Panc1 (cell line): ENCODE results near the gene GABRB1. TPM values are rescaled to one million over a fixed set of nuclear protein-coding genes. Genes with fewer than 3 reads are reported as not detected.

Source experiments
- ATAC-seq: fragments of 200-7000 bp; cut with Tn5 transposase; 2 replicates; pipeline ENCODE4 v1.9.1; 2020; ENCODE audit warnings: mild to moderate bottlenecking, moderate library complexity
- BruUV-seq: library from RNA; stranded (reverse); fragments of 400-500 nt; replicated peaks from 2 replicates; lab custom pipeline; 2021; lab: Mats Ljungman, UMichigan
- CTCF ChIA-PET: fragments of 300-600 bp; sonication (Branson Sonifier 250); formaldehyde crosslinking; loops from one replicate; lab custom pipeline; 2022; ENCODE audit warnings: antibody characterized with exemption; lab: Charles Lee
- POLR2A ChIA-PET: fragments of 300-600 bp; sonication (Branson Sonifier 250); formaldehyde crosslinking; loops from one replicate; lab custom pipeline; 2022; ENCODE audit warnings: antibody characterized with exemption; lab: Charles Lee
- DNase-seq: peaks from one replicate; pipeline ENCODE4 v3.0.0-alpha.2; 2010; ENCODE audit warnings: low read depth, low spot score
- H3K27ac ChIP-seq: 2 replicates; pipeline ENCODE4 v1.5.1; 2011; ENCODE audit warnings: mild to moderate bottlenecking, low read length, inconsistent platforms
- H3K27me3 ChIP-seq: fragments of 200-500 bp; sonication (Bioruptor generic); 2 replicates; pipeline ENCODE4 v1.6.0; 2014; ENCODE audit warnings: low read length, inconsistent platforms; ENCODE audit not compliant: control insufficient read depth, insufficient read depth
- H3K36me3 ChIP-seq: fragments of 200-500 bp; sonication (Bioruptor generic); 2 replicates; pipeline ENCODE4 v1.5.1; 2014; ENCODE audit warnings: inconsistent platforms, mild to moderate bottlenecking, low read length, moderate library complexity; ENCODE audit not compliant: control insufficient read depth, insufficient read depth
- H3K4me1 ChIP-seq: 2 replicates; pipeline ENCODE4 v1.5.1; 2011; ENCODE audit warnings: inconsistent platforms, mild to moderate bottlenecking, low read length, moderate library complexity; ENCODE audit not compliant: control insufficient read depth, insufficient read depth
- H3K4me3 ChIP-seq, 2 experiments: 2 replicates each; pipeline ENCODE4 v1.5.1; 2011 to 2012; ENCODE audit warnings: low read depth in 2 of 2, low read length in 2 of 2, mild to moderate bottlenecking in 2 of 2, inconsistent platforms in 1 of 2, moderate library complexity in 1 of 2
- H3K9me3 ChIP-seq: fragments of 200-500 bp; sonication (Bioruptor generic); 2 replicates; pipeline ENCODE4 v1.5.1; 2014; ENCODE audit warnings: low read depth, mild to moderate bottlenecking, inconsistent platforms, low read length, moderate library complexity; ENCODE audit not compliant: control insufficient read depth, insufficient read depth
- POLR2AphosphoS5 ChIP-seq: IDR thresholded peaks from 2 replicates; pipeline ENCODE4 v1.6.1; 2012; ENCODE audit warnings: mild to moderate bottlenecking, low read depth, low read length, moderate library complexity
- SIN3A ChIP-seq: IDR thresholded peaks from 2 replicates; pipeline ENCODE4 v1.6.1; 2012; ENCODE audit warnings: low read depth, mild to moderate bottlenecking, low read length, moderate library complexity, borderline replicate concordance; ENCODE audit not compliant: insufficient read depth
- TCF7L2 ChIP-seq: IDR thresholded peaks from 2 replicates; pipeline ENCODE4 v1.6.1; 2011; ENCODE audit warnings: mild to moderate bottlenecking, low read depth, low read length, inconsistent platforms
- in situ Hi-C: cut with HindIII; loops from 2 replicates; pipeline ENCODE4 v1.10.0; 2016; ENCODE audit warnings: low sequenced_read_pairs, low pct_unique_long_range_greater_than_20kb
- intact Hi-C: fragments of 100-400 bp; cut with micrococcal nuclease; formaldehyde crosslinking; loops from one replicate; pipeline ENCODE4 v1.10.0; 2022; ENCODE audit not compliant: unreplicated experiment
- total RNA-seq: library from RNA; stranded (reverse); gene quantifications from one replicate; pipeline ENCODE4 v1.2.1, GENCODE V29; 2021; ENCODE audit not compliant: unreplicated experiment
- TF ChIP-seq, protein P1 (sequence below), 2 experiments: IDR thresholded peaks; 2 replicates each; pipeline ENCODE4 v1.6.1; 2011 to 2012; ENCODE audit warnings: low read depth in 2 of 2, control low read depth in 1 of 2, low read length in 1 of 2, mild to moderate bottlenecking in 1 of 2, moderate library complexity in 1 of 2; ENCODE audit not compliant: insufficient read depth in 1 of 2
- TF ChIP-seq, protein P2 (sequence below): fragments of 450-650 bp; IDR thresholded peaks from 2 replicates; pipeline ENCODE4 v1.5.1; 2017; ENCODE audit warnings: mild to moderate bottlenecking

GABRB1 gene
- total RNA-seq, 1 experiment from 2014 or later, result not detected

DNA sequence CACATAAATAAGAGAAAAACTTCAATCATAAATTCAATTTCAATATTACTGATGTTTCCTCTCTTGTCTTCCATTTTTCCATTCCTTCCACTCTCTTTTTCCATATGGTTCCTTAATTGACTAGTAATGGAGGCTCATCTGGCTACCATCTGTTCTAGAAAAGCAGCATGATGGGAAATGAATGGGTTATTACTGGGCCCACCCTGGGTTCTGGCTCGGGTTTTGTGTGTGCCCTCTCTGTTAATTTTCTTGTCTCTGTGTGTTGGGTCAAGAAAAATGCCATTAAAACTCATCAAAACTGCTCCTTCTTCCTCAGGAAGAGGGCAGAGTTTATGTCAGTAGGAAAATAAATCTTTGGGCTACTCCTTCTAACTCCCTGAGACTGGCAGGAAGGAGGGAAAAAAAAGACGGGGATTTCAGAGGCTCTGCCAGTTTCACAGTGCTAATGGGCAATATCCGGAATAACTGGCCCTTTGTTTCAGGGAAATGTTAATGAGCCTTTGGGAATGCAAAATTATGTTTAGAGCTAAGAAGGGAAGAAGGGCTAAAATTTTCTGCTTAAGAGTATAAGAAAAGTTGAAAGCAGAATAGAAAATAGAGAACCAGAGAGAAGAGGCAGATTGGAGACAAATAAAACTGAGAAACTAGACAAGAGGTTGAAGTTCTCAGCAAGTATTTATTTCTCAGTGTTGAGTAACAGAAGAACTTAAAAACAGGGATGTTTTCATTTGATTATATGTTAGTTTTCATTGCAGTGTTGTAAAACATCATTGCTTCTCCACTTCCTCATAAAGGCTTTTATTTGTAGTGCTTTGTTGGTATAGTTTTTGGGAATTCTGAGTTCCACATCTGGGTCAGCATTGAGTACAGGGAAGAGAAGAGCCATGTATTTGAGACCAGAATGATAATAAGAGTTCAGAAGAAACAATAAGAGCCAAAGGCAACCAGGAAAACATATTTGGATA, 19.7 kb downstream of the GABRB1 start:
- Histone ChIP-seq H3K9me3 (no peaks in the 10 kb centered on the region), H3K4me3 (no peak overlapping the region), H3K36me3 (no peaks in the 10 kb centered on the region), H3K27ac (no peak overlapping the region), H3K27me3 (no peaks in the 10 kb centered on the region), H3K4me1 (no peaks in the 10 kb centered on the region)
- no peak for ATAC-seq
- TF ChIP-seq POLR2AphosphoS5 (no peak), TCF7L2 (no peak), SIN3A (no peak)
- TF ChIP-seq, protein P1, sequence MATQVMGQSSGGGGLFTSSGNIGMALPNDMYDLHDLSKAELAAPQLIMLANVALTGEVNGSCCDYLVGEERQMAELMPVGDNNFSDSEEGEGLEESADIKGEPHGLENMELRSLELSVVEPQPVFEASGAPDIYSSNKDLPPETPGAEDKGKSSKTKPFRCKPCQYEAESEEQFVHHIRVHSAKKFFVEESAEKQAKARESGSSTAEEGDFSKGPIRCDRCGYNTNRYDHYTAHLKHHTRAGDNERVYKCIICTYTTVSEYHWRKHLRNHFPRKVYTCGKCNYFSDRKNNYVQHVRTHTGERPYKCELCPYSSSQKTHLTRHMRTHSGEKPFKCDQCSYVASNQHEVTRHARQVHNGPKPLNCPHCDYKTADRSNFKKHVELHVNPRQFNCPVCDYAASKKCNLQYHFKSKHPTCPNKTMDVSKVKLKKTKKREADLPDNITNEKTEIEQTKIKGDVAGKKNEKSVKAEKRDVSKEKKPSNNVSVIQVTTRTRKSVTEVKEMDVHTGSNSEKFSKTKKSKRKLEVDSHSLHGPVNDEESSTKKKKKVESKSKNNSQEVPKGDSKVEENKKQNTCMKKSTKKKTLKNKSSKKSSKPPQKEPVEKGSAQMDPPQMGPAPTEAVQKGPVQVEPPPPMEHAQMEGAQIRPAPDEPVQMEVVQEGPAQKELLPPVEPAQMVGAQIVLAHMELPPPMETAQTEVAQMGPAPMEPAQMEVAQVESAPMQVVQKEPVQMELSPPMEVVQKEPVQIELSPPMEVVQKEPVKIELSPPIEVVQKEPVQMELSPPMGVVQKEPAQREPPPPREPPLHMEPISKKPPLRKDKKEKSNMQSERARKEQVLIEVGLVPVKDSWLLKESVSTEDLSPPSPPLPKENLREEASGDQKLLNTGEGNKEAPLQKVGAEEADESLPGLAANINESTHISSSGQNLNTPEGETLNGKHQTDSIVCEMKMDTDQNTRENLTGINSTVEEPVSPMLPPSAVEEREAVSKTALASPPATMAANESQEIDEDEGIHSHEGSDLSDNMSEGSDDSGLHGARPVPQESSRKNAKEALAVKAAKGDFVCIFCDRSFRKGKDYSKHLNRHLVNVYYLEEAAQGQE (IDR thresholded peaks at IDR 0.05; ENCODE audit: insufficient read depth in 1 of 2, low read depth in 2 of 2, low read length in 1 of 2), result no peak
- TF ChIP-seq, protein P2, sequence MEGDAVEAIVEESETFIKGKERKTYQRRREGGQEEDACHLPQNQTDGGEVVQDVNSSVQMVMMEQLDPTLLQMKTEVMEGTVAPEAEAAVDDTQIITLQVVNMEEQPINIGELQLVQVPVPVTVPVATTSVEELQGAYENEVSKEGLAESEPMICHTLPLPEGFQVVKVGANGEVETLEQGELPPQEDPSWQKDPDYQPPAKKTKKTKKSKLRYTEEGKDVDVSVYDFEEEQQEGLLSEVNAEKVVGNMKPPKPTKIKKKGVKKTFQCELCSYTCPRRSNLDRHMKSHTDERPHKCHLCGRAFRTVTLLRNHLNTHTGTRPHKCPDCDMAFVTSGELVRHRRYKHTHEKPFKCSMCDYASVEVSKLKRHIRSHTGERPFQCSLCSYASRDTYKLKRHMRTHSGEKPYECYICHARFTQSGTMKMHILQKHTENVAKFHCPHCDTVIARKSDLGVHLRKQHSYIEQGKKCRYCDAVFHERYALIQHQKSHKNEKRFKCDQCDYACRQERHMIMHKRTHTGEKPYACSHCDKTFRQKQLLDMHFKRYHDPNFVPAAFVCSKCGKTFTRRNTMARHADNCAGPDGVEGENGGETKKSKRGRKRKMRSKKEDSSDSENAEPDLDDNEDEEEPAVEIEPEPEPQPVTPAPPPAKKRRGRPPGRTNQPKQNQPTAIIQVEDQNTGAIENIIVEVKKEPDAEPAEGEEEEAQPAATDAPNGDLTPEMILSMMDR, result no peak
- no peak for DNase-seq
- ChIA-PET CTCF (no interaction called here), POLR2A (no interaction called here)
- intact Hi-C loops (no loop called here), in situ Hi-C loops (no loop called here)
- BruUV-seq, result no TSS peak

DNA sequence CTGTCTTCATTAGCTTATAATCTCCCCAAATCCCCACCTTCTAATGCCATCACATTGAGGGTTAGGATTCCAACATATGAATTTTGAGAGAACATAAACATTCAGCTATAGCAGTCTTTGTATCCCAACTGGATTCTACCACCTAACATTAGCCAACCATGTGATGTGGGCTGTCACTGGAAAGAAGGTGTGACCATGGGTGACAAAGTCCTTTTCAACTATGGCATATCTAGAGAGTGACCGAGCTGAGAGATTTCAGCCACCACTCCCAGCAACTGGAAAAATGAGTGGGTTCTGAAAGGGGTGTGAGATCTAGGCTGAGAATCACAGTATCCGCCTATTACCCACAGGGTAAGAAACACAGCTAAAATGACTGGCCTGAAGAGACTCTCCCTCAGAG, 22.1 kb downstream of the GABRB1 start:
- in situ Hi-C loops, result no loop called here

More for the DNA sequence above, 22.1 kb downstream of the GABRB1 start:
- BruUV-seq, result no TSS peak
- POLR2A ChIA-PET, result no interaction called here
- no peak for ATAC-seq
- Histone ChIP-seq H3K4me3 (no peak overlapping the region), H3K9me3 (no peaks in the 10 kb centered on the region), H3K4me1 (no peaks in the 10 kb centered on the region), H3K27ac (no peak overlapping the region), H3K27me3 (no peaks in the 10 kb centered on the region), H3K36me3 (no peaks in the 10 kb centered on the region)
- no peak for DNase-seq
- intact Hi-C loops, result no loop called here
- TF ChIP-seq, protein P2, result no peak
- no peak for TF ChIP-seq POLR2AphosphoS5
- TF ChIP-seq SIN3A, result no peak
- TF ChIP-seq TCF7L2, result no peak
- TF ChIP-seq, protein P1 (IDR thresholded peaks at IDR 0.05; ENCODE audit: insufficient read depth in 1 of 2, low read depth in 2 of 2, low read length in 1 of 2), result no peak
- CTCF ChIA-PET, result no interaction called here
